Liver (tissue), 9 donors: ENCODE results near the gene WDR59. TPM values are rescaled to one million over a fixed set of nuclear protein-coding genes. Genes with fewer than 3 reads are reported as not detected.
A peak's percentile ranks its signal among the peaks of the same experiment; 100 is the strongest.

Experiments
- DNase-seq: peaks from one replicate; pipeline ENCODE4 v3.0.0-alpha.2; 2017; ENCODE audit warnings: low spot score
- H3K27ac ChIP-seq, 2 donors: one replicate each; pipeline ENCODE4 v1.7.0; 2013; ENCODE audit warnings: inconsistent platforms in 2 of 2, low read length in 2 of 2, control low read depth in 1 of 2, low read depth in 1 of 2, mild to moderate bottlenecking in 1 of 2
- H3K27me3 ChIP-seq, 4 donors: one replicate each; pipeline versions ENCODE4 v1.6.1 to v1.7.0; 2013; ENCODE audit warnings: low read length in 3 of 4, inconsistent platforms in 1 of 4, mild to moderate bottlenecking in 1 of 4, moderate library complexity in 1 of 4; ENCODE audit not compliant: control insufficient read depth in 4 of 4, insufficient read depth in 4 of 4
- H3K36me3 ChIP-seq, 4 donors: one replicate each; pipeline versions ENCODE4 v1.6.1 to v1.7.0; 2013; ENCODE audit warnings: low read length in 3 of 4, mild to moderate bottlenecking in 3 of 4, low read depth in 1 of 4, moderate library complexity in 1 of 4; ENCODE audit not compliant: control insufficient read depth in 4 of 4, insufficient read depth in 3 of 4
- H3K4me1 ChIP-seq, 4 donors: one replicate each; pipeline versions ENCODE4 v1.6.1 to v1.7.0; 2013; ENCODE audit warnings: low read length in 3 of 4, mild to moderate bottlenecking in 3 of 4, moderate library complexity in 1 of 4; ENCODE audit not compliant: control insufficient read depth in 4 of 4, insufficient read depth in 4 of 4
- H3K4me3 ChIP-seq, 3 donors: one replicate each; pipeline versions ENCODE4 v1.6.1 to v1.7.0; 2013; ENCODE audit warnings: low read length in 3 of 3, control low read depth in 1 of 3, low read depth in 1 of 3, mild to moderate bottlenecking in 1 of 3
- H3K9ac ChIP-seq, 2 donors: one replicate each; pipeline ENCODE4 v1.7.0; 2013; ENCODE audit warnings: low read length in 2 of 2, mild to moderate bottlenecking in 2 of 2, moderate library complexity in 2 of 2, control low read depth in 1 of 2, low read depth in 1 of 2
- H3K9me3 ChIP-seq, 4 donors: one replicate each; pipeline versions ENCODE4 v1.6.1 to v1.7.0; 2013; ENCODE audit warnings: low read length in 3 of 4; ENCODE audit not compliant: control insufficient read depth in 4 of 4
- EGR1 ChIP-seq, 2 donors: IDR thresholded peaks; 2 replicates each; pipeline ENCODE4 v1.6.1; 2016 to 2018; ENCODE audit warnings: antibody characterized with exemption in 2 of 2, low read depth in 2 of 2
- FOXA1 ChIP-seq: IDR thresholded peaks from 2 replicates; pipeline ENCODE4 v1.6.1; 2016; ENCODE audit warnings: antibody characterized with exemption
- FOXA2 ChIP-seq: IDR thresholded peaks from 2 replicates; pipeline ENCODE4 v1.6.1; 2016; ENCODE audit warnings: antibody characterized with exemption
- GABPA ChIP-seq, 2 donors: IDR thresholded peaks in 1 of 2; conservative IDR thresholded peaks in 1 of 2; 2 replicates each; pipeline ENCODE4 v1.6.1; 2016; ENCODE audit warnings: antibody characterized with exemption in 2 of 2, mild to moderate bottlenecking in 1 of 2, moderate library complexity in 1 of 2
- HNF4A ChIP-seq, 2 donors: conservative IDR thresholded peaks; 2 replicates each; pipeline ENCODE4 v1.6.1; 2016; ENCODE audit warnings: antibody characterized with exemption in 2 of 2, mild to moderate bottlenecking in 2 of 2
- HNF4G ChIP-seq: IDR thresholded peaks from 2 replicates; pipeline ENCODE4 v1.6.1; 2016; ENCODE audit warnings: antibody characterized with exemption
- JUND ChIP-seq, 2 donors: IDR thresholded peaks; 2 replicates each; pipeline ENCODE4 v1.6.1; 2016; ENCODE audit warnings: antibody characterized with exemption in 2 of 2
- NR2F2 ChIP-seq: IDR thresholded peaks from 2 replicates; pipeline ENCODE4 v1.6.1; 2016; ENCODE audit warnings: antibody characterized with exemption
- RAD21 ChIP-seq, 2 donors: IDR thresholded peaks; 2 replicates each; pipeline ENCODE4 v1.6.1; 2016; ENCODE audit warnings: antibody characterized with exemption in 2 of 2, mild to moderate bottlenecking in 2 of 2
- RXRA ChIP-seq, 2 donors: IDR thresholded peaks; 2 replicates each; pipeline ENCODE4 v1.6.1; 2017 to 2018; ENCODE audit warnings: antibody characterized with exemption in 2 of 2, mild to moderate bottlenecking in 1 of 2
- SP1 ChIP-seq: IDR thresholded peaks from 2 replicates; pipeline ENCODE4 v1.6.1; 2018; ENCODE audit warnings: antibody characterized with exemption, mild to moderate bottlenecking
- TAF1 ChIP-seq: conservative IDR thresholded peaks from 2 replicates; pipeline ENCODE4 v1.6.1; 2016; ENCODE audit warnings: antibody characterized with exemption, mild to moderate bottlenecking
- YY1 ChIP-seq: IDR thresholded peaks from 2 replicates; pipeline ENCODE4 v1.6.1; 2016; ENCODE audit warnings: antibody characterized with exemption, mild to moderate bottlenecking
- WGBS: extraction: QIAGEN DNeasy Blood & Tissue Kit; methylation state at CpG from one replicate; pipeline ENCODE4 v1.1.7; 2013; 5-methylcytosine and 5-hydroxymethylcytosine counted together
- polyA plus RNA-seq, 2 donors: library from polyadenylated mRNA; stranded (reverse) in 1 of 2; unstranded in 1 of 2; fragments of 200-250 nt in 1 of 2; fragments of >200 nt in 1 of 2; fragmentation: Nextera tagmentation in 1 of 2; extraction: Ambion mirVana in 1 of 2; gene quantifications; one replicate each; pipeline versions ENCODE4 v1.2.1 to v1.2.3, GENCODE V29; 2013 to 2015
- total RNA-seq, 2 donors: library from RNA; depleted of rRNA; stranded (reverse); fragments of >200 nt; gene quantifications; one replicate each; pipeline ENCODE4 v1.2.3, GENCODE V29; 2014
- TF ChIP-seq, protein P1 (sequence below): fragments of 150-350 bp; IDR thresholded peaks from 2 replicates; pipeline ENCODE4 v1.5.1; 2017; ENCODE audit warnings: improper control_type of control experiment, low read depth, low read length; ENCODE audit not compliant: missing input control
- TF ChIP-seq, protein P2 (sequence below): IDR thresholded peaks from 2 replicates; pipeline ENCODE4 v1.6.1; 2016; ENCODE audit warnings: antibody characterized with exemption
- TF ChIP-seq, protein P3 (sequence below): IDR thresholded peaks from 2 replicates; pipeline ENCODE4 v1.6.1; 2016; ENCODE audit warnings: antibody characterized with exemption, mild to moderate bottlenecking
- TF ChIP-seq, protein P4 (sequence below): IDR thresholded peaks from 2 replicates; pipeline ENCODE4 v1.6.1; 2016; ENCODE audit warnings: antibody characterized with exemption
- TF ChIP-seq, protein P5 (sequence below): IDR thresholded peaks from 2 replicates; pipeline ENCODE4 v1.6.1; 2016; ENCODE audit warnings: antibody characterized with exemption
- donor health status: healthy.
- donor health status: healthy.
- donor health status: healthy.
- donor health status: healthy.
- donor health status: healthy.

WDR59 gene
- total and polyA plus RNA-seq, 4 donors, result 14.1 to 30.3 (median 23.7) TPM

DNA sequence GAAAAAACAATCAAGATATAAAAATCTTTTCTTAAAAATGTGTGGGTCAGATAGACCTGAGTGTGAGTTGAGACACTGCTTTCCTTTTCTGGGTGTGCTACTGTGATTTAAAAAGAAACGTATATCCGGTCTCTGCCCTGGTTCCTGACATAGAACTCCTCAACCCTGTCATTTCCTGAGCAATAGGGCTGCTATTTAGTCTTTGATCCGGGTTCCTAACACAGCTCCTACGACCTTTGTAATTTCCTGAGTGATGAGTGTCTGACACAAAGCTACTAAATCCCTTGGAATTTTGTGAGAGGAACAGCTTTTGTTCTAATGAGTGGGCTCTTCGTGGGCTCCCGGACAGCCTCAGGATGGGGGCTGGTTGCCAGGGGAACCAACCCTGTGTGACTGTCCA lies 116.4 kb downstream of the WDR59 start:
- Histone ChIP-seq H3K9ac (no peak overlapping the region), H3K9me3 (no peaks in the 10 kb centered on the region), H3K27me3 (no peaks in the 10 kb centered on the region), H3K4me3 (no peak overlapping the region), H3K36me3 (peaks cover 2 to 7% (median 3%) of the 10 kb centered on the region in 4 donors), H3K4me1 (no peaks in the 10 kb centered on the region), H3K27ac (no peak overlapping the region)
- no peak for DNase-seq
- peak; percentile 14 for TF ChIP-seq NR2F2
- no peak for TF ChIP-seq FOXA2
- peak in 1 of 2 donors; percentile 24 for TF ChIP-seq GABPA (IDR thresholded peaks at IDR 0.05 in 1 of 2, conservative IDR thresholded peaks at IDR 0.05 in 1 of 2)
- WGBS, result 32% methylated on average over 6 of the region's 6 CpGs

DNA sequence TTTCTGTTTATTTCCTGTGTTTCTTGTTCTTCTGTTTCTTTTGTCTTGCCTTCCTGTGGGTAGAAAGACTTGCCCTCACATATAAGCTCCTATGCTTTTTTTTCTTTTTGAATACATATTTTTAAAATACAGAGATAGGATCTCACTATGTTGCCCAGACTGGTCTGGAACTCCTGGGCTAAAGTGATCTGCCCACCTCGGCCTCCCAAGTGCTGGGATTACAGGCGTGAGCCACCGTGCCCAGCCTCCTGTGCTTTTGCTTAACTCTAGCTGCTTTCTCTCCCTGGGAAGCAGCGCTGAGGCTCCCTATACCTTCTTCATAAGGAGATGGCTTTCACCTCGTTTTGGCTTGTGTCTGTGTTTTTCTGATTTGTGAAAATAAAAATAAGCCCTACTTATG lies 116.9 kb downstream of the WDR59 start:
- peaks cover 2 to 5% (median 2%) of the 10 kb centered on the region in 4 donors for H3K36me3 ChIP-seq
- 88% methylated on average over 5 of the region's 5 CpGs for WGBS
- H3K27me3 ChIP-seq, result no peaks in the 10 kb centered on the region
- TF ChIP-seq TAF1 (no peak), GABPA (IDR thresholded peaks at IDR 0.05 in 1 of 2, conservative IDR thresholded peaks at IDR 0.05 in 1 of 2) (no peak), EGR1 (IDR thresholded peaks at IDR 0.05; ENCODE audit: low read depth in 2 of 2) (no peak), HNF4G (no peak), JUND (IDR thresholded peaks at IDR 0.05) (no peak), SP1 (no peak), FOXA1 (no peak), FOXA2 (no peak)
- no peak overlapping the region for H3K9ac ChIP-seq
- no peaks in the 10 kb centered on the region for H3K9me3 ChIP-seq
- no peaks in the 10 kb centered on the region for H3K4me1 ChIP-seq
- no peak overlapping the region for H3K4me3 ChIP-seq
- DNase-seq, result no peak
- no peak overlapping the region for H3K27ac ChIP-seq

DNA sequence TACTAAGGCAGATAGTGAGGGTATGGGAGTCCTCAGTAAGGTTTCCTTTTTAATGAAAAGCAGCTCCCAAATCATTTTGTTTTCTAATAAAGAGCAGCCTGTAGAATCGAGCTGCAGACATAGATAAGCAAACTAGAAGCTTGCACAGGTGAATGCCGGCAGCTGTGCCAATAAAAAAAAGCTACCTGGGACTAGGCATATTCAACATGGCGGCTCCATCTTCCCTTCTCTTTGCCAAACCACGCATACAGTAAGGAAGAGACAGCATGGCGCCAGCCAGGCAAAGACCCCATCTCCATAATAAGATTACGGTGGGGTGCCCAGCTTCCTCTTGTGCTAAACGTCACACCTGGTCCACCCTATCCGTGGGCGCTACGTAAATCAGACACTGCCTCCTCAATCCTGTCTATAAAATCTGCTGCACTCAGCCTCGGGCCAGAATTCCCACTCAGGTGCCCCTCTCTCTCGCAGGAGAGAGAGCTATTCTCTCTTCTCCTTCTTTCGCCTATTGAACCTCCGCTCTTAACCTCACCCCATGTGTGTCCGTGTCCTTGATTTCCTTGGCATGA lies 117.6 kb downstream of the WDR59 start:
- Histone ChIP-seq H3K9me3 (no peaks in the 10 kb centered on the region), H3K27me3 (no peaks in the 10 kb centered on the region), H3K4me3 (no peak overlapping the region), H3K9ac (no peak overlapping the region), H3K27ac (no peak overlapping the region), H3K36me3 (peaks cover 0 to 5% (median 2%) of the 10 kb centered on the region in 4 donors), H3K4me1 (peaks cover 0 to 3% (median 0%) of the 10 kb centered on the region in 4 donors)
- WGBS, result 83% methylated on average over 15 of the region's 15 CpGs
- no peak for DNase-seq
- TF ChIP-seq RAD21 (IDR thresholded peaks at IDR 0.05) (no peak), HNF4G (no peak), FOXA2 (no peak), EGR1 (IDR thresholded peaks at IDR 0.05; ENCODE audit: low read depth in 2 of 2) (no peak), RXRA (IDR thresholded peaks at IDR 0.05) (no peak), TAF1 (no peak), YY1 (no peak), FOXA1 (no peak), GABPA (IDR thresholded peaks at IDR 0.05 in 1 of 2, conservative IDR thresholded peaks at IDR 0.05 in 1 of 2) (no peak), HNF4A (conservative IDR thresholded peaks at IDR 0.05) (no peak)
- TF ChIP-seq, protein P1, sequence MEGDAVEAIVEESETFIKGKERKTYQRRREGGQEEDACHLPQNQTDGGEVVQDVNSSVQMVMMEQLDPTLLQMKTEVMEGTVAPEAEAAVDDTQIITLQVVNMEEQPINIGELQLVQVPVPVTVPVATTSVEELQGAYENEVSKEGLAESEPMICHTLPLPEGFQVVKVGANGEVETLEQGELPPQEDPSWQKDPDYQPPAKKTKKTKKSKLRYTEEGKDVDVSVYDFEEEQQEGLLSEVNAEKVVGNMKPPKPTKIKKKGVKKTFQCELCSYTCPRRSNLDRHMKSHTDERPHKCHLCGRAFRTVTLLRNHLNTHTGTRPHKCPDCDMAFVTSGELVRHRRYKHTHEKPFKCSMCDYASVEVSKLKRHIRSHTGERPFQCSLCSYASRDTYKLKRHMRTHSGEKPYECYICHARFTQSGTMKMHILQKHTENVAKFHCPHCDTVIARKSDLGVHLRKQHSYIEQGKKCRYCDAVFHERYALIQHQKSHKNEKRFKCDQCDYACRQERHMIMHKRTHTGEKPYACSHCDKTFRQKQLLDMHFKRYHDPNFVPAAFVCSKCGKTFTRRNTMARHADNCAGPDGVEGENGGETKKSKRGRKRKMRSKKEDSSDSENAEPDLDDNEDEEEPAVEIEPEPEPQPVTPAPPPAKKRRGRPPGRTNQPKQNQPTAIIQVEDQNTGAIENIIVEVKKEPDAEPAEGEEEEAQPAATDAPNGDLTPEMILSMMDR, result no peak
- TF ChIP-seq, protein P2, sequence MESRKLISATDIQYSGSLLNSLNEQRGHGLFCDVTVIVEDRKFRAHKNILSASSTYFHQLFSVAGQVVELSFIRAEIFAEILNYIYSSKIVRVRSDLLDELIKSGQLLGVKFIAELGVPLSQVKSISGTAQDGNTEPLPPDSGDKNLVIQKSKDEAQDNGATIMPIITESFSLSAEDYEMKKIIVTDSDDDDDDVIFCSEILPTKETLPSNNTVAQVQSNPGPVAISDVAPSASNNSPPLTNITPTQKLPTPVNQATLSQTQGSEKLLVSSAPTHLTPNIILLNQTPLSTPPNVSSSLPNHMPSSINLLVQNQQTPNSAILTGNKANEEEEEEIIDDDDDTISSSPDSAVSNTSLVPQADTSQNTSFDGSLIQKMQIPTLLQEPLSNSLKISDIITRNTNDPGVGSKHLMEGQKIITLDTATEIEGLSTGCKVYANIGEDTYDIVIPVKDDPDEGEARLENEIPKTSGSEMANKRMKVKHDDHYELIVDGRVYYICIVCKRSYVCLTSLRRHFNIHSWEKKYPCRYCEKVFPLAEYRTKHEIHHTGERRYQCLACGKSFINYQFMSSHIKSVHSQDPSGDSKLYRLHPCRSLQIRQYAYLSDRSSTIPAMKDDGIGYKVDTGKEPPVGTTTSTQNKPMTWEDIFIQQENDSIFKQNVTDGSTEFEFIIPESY, result no peak
- TF ChIP-seq, protein P3, sequence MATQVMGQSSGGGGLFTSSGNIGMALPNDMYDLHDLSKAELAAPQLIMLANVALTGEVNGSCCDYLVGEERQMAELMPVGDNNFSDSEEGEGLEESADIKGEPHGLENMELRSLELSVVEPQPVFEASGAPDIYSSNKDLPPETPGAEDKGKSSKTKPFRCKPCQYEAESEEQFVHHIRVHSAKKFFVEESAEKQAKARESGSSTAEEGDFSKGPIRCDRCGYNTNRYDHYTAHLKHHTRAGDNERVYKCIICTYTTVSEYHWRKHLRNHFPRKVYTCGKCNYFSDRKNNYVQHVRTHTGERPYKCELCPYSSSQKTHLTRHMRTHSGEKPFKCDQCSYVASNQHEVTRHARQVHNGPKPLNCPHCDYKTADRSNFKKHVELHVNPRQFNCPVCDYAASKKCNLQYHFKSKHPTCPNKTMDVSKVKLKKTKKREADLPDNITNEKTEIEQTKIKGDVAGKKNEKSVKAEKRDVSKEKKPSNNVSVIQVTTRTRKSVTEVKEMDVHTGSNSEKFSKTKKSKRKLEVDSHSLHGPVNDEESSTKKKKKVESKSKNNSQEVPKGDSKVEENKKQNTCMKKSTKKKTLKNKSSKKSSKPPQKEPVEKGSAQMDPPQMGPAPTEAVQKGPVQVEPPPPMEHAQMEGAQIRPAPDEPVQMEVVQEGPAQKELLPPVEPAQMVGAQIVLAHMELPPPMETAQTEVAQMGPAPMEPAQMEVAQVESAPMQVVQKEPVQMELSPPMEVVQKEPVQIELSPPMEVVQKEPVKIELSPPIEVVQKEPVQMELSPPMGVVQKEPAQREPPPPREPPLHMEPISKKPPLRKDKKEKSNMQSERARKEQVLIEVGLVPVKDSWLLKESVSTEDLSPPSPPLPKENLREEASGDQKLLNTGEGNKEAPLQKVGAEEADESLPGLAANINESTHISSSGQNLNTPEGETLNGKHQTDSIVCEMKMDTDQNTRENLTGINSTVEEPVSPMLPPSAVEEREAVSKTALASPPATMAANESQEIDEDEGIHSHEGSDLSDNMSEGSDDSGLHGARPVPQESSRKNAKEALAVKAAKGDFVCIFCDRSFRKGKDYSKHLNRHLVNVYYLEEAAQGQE, result no peak
- TF ChIP-seq, protein P4, sequence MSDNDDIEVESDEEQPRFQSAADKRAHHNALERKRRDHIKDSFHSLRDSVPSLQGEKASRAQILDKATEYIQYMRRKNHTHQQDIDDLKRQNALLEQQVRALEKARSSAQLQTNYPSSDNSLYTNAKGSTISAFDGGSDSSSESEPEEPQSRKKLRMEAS, result no peak
- TF ChIP-seq, protein P5, sequence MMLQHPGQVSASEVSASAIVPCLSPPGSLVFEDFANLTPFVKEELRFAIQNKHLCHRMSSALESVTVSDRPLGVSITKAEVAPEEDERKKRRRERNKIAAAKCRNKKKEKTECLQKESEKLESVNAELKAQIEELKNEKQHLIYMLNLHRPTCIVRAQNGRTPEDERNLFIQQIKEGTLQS, result no peak
